CD4-positive, alpha-beta T cell treated with Interleukin-17A for 1 hour (primary cell): Measurements from ENCODE around the gene NRXN3.

Source experiments
- DNase-seq: peaks from one replicate; pipeline ENCODE4 v3.0.0-alpha.2; 2020

Gene NRXN3

DNA sequence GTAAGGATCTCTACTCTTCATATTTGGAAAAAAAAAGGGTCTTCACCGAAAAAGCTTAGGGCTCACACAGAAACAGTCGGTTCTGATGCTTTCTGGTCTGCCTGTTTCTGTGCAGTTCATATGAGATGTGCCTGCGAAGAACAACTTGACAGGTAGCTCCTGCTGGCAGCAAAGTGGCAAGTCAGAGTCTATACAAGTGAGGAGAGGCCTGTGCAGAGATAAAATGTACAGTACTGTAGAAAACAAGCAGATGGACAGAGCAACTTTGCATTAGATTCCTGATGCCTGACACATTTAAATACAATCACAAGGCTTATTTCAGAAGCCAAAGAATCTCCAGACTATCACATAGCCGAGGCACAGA lies 1105.1 kb downstream of the NRXN3 start:
- DNase-seq: no peak

DNA sequence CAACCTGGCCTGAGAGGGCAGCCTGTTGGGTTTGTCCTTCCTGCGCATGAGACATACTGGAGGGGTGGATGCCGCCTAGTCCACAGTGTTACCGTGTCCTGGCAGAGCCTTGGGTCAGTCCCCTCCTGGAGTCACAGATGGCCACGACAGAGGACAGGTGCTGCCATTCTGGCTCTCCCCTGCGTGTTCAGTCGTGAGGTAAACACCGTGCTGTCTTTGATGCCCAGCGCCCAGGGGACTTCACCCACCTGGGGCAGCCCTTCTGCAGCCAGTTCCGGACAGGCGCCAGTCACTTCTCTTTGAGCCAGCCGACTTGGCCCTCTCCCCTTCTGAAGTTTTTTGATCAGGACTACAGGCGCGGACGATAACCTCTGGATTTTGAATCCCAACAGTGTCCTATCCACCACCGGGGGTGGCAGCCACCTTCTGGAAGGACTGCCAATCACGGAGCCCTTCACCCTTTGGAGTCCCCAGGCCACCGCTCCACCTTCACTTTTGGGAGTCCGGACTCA lies 1108.2 kb downstream of the NRXN3 start:
- no peak for DNase-seq

DNA sequence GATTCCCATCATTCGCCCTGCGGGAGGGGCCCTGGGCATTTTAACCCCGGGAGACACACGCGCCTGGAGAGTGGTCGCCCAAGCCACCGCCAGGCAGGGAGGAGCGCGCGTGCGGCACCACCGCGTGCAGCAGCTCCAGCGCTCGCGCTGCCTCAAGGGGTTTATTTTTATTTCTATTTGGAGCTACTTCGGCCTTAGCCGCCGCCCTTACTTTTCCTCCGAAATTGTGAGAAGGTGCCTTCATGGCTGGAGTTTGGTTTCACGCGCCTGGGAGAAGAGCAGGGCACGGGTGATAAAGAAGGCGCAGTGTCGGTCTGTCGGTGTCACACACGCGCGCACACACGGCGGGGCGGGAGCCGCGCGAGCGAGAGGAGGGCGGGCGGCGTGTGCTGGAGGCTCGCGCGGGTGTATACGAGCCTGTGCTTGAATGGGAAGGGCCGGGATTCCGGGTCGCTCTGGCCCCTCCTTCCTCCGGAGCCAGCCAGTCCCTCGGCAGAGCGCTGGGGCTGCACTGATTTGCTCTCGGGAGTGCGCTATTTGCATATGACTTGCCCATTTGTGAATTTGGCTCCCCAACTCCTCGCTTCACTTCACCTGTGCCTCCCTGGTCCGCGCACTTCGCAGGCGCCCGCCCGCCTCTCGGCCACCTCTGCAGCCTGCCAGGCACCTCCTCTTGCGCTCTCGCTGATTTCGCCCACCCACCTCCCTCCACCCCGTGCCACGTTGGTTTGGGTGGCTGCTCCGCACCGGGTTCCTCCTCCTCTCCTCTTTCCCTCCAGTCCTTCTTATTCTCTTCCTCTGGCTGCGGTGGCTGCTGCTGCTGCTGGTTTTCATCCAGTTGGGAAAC lies 1108.8 kb downstream of the NRXN3 start:
- DNase-seq: no peak

DNA sequence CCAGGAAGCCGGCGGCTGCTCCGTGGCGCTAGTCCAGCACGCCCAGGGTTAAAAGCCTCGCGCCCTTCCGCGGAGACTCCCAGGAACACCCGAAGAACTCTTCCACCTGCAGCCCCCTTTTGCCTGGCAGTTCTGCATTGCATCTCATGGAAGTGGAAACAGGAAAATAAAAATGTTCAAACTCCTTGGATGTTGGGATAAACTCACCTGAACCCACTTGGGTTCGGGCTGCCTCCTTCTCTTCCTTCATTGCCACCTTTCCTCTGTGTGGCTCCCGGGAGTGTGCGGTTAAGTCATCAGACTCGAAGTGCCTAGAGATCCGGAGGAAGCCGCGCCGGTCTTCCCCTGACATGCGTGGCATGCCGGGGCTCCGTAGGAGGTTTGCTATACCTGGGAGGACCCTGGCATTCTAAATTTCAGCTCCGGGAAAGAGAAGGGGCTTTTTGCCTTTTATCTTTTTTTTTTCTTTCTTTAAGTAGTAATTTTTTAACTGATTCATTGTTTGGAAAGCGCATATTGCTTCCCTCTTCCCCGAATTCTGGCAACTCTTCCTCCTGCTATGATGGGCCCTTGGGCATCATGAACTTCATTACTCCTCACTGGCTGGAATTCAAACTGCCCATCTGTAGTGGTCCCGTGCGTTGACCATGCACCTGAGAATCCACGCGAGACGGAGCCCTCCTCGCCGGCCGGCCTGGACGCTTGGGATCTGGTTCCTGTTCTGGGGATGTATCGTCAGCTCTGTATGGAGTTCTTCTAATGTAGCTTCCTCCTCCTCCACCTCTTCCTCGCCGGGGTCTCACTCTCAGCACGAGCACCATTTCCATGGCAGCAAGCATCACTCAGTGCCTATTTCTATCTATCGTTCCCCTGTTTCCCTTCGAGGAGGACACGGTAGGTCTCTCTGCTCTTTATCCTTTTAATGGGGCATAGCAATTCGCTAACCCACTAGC lies 1109.7 kb downstream of the NRXN3 start:
- no peak for DNase-seq

DNA sequence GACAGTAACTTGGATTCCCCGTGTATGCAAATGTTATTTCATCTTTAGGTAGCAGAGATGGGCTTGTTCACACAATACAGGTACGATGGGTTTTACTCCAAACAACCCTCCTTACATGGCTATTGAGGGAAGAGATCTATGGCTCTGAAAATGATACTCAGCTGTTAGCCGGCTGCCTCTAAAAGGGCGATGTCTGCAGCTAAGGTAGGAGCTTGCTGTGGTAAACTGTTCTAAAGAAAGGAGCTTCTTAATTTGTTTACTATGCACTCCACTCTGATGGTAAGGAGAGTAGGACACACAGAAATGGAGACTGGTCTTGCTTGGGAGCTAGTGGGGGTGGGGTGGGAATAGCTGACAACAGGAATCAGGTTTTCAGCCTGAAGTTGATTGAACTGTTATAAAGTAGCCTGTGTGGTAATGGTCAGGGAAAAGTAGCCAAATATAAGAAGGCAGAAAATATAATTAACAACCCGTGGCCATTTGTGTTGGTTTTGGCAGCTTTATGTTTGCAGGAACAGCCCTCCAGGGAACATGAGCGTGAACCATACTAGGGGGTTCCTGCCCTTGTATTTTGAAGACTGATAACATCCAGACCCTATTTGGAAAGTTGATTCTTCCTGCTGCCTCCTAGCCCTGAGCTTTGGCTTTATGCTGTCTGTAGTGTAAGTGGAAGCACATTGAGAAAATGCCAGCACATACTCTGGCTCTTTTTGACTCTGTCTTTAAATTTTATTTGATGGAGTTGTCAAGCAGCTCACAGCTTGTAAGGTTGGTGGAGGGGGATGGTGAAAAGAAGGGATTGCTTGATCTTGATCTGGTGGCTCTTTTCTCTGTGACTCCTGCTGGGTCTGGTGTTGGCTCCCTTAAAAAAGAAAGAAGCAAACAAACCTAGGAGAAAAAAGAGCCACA lies 1111.3 kb downstream of the NRXN3 start:
- DNase-seq: no peak

DNA sequence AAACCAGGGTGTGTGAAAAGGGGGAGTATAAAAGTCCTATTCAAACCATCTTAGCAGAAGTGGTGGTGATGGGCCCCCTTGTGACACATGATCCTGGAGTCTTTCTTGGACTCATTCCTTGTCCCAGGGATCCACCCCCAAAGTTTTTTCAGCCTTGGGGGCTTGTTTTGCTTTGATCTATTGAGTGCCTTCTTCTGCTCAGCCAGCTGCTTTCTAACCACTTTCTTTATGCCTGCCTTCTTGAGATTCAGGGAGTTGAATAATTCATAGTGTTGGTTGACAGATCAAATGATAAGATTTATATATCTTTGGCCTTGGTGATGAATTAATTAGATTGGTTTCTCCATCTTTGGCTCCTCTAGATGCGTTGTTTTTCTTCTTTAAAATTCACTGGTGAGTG lies 1114.4 kb downstream of the NRXN3 start:
- no peak for DNase-seq

DNA sequence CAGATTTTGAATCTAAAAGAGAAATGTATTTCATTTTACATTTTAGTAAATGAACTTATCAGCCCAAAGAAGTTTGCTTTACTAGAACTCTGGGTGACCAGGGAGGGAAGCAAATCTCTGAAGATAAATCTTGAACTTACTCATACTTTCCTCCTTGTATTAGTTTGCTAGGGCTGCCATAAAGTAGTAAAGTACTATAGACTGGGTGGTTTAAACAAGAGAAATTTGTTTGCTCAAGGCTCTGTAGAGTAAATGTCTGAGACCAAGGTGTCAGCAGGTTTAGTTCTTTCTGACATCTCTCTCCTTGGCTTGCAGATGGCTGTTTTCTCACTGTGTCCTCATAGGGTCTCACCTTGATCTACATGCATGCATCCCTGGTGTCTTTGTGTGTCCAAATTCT lies 1115.1 kb downstream of the NRXN3 start:
- DNase-seq: no peak

DNA sequence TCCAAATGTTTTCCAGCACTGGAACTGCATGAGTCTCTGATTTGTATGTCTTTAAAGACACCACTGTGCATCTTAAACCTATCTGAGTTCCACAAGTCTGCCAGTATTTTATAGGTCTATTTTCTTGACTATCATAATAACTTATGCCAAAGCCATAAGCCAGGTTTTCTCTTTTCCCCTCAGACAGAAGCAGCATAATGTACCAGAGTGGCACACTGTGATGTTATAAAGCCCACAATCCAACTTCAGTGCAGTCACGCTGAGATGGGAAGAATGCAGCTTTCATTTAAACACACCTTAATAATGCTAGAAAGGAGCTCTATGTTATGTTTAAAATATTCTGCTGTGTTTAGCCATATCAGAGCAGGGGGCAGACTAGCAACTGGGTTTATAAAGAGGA lies 1117.8 kb downstream of the NRXN3 start:
- DNase-seq: no peak

DNA sequence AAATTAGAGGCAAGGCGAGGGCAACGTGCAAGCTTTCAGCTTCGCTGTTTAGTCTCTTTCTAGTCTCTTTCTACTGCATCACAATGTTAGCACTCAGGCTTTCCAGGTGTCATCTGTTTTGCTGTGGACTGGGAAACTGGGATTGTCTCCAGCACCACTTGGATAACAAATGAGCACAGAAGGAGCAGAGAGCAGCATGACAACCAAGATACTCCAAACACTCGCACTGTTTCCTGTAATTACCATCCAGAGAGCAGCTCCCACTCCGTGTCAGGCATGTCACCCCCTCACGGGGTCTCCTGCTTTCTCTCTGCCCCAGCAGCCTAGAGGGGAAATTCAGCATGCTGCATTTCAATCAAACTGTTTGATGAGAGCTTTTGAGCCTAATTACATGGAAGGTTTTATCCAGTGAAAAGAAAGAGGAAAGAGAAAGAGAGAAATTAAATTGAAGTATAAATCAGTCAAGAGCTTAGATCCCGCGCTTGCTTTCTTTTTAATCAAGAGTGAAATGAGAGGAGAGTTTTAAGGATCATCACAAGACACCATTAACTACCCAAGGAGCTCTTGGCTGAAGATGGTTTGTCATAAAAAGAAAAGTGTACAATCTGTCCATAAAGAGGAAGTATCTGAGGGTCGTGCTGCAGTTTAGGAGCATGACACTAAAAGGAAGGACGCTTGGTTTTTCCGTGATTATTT lies 1123.5 kb downstream of the NRXN3 start:
- DNase-seq: no peak

DNA sequence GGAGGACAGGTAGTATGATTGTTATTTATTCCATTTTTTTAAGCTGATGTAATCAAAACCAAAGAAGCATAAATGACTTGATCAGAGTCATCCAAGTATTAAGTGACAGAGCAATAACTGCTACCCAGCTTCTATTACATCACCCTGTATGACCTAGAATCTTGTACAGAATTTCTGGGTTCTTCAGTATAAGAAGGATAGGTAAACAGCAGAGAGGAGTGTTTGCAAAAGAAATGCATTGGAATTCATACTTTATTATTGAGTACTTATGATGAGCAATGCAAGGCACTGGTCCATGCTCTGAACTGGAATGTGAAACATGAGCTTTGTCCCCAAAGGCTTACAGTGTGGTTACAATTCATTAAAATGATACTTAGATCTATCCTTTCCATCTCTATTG lies 1124.3 kb downstream of the NRXN3 start:
- no peak for DNase-seq

DNA sequence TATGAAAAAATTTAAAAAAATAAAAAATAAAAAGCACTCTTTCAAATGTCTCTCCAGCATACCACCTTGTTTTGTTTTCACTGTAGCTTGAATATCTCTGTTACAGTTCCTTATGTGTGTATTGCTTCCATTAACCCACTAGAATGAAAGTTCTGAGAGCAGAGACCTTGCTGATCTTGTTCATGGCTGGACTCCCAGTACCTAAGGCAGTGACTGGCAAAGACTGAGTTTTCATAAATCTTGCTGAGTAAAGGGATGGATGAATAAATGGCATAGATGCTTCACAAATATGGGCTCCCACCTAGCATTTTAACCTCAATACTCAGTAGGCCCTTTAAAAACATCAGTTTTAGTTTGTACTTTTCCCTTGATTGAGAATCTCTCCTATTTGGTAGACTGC lies 1125.2 kb downstream of the NRXN3 start:
- no peak for DNase-seq

DNA sequence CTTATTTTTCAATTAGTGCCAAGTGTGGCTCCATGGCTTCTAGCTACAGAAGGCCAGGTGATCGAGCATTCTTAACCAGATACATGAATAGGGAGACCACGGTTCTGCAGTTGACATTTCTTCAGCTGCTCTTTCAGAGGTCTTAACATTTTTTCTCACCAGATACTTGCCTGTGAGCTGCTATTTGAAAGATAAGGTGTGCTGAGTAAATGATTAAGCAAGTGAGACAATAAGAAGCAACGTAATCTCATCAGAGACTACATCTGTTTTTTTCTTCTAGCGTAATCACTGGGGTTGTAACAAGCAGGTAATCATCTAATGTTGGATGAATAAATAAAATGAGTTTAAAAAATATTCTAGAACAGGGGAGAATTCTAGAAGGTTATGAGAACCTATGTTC lies 1128.2 kb downstream of the NRXN3 start:
- no peak for DNase-seq

DNA sequence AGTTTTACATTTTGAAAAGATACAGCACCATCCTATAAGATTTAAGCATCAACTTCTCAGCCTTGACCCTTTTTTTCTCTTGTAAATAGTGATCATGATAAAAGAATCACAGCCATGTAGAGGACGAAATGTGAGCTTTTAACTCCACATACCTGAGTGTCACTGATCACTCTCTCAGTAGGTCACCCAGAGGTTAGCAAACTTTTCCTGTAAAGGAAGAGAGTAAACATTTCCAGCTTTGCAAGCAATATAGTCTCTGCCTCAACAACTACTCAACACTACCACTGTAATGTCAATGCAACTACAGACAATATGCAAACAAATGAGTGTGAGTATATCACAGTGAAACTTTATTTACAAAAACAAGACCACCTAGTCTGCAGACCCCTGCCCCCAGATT lies 1129.0 kb downstream of the NRXN3 start:
- no peak for DNase-seq

DNA sequence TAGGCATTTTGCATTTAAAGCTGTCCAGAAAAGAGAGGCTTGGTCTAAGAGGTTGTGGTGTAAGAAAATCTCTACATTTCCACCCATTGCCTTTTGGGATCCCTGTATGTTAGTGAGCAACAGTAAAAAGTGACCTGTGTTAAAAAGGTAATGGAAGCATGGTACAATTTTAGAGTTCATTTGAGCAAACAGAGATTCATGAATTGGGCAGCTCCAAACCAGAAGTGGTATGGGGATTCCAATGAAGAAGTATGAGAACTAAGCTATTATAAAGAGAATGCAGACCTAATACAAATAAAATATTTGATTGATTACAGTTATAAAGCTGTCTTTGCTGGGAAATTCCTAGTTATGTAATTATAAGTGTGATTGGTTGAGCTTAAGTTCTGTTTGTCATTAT lies 1134.1 kb downstream of the NRXN3 start:
- no peak for DNase-seq

DNA sequence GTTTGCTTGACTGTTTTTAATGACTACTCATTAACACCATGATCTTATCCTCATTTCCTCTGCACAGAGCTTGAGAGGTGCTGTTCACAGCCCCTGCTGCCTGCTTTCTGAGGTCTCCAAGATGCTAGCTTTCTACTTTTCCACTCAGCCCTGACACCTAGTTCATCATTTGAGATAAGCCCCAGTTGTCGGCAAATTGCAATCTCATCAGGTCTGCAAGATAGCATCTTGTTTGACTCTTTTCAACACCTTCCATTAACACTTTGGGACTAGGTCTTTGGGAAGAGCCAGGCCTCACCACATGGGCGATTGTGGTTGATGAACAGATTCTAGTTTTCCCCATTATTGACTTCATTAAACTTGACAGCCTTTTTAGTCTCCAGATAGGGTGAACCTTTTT lies 1136.4 kb downstream of the NRXN3 start:
- DNase-seq: no peak

DNA sequence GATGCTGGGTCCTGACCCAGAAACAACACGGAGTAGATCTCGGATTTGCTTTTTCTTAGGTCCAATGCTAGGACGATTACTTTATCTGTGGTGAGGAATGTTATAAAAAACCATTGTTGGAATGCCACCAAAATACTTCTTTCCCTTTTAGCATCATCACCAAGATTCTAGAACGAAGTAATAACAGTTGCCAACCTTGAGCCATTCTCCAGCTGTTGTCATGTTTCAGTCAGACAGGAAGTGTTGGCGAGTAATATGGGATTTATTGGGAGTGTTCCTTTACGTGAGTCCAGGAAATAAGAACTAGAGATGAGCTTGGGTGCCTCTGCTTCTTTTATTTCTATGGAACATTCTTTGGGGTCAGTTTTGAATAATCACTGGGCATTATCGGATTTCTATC lies 1148.2 kb downstream of the NRXN3 start:
- DNase-seq: no peak

DNA sequence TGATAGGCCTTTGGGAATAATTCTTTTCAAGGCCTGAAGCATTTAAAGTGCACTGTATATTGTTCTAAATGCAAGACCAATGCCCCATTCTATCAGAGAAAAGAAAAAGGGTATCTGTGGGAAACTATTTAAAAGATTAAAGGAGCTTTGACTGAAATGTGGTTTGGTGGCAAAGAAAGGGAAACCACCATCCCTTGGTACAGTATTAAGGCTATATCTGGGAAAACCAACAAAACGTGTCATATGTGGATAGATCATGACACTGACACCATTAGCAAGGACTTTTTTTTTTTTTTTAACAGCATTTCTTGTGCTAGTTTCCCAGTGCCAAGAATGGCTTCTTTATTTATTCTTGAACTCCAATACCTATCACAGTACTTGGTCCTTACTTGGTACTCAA lies 1150.4 kb downstream of the NRXN3 start:
- DNase-seq: no peak

DNA sequence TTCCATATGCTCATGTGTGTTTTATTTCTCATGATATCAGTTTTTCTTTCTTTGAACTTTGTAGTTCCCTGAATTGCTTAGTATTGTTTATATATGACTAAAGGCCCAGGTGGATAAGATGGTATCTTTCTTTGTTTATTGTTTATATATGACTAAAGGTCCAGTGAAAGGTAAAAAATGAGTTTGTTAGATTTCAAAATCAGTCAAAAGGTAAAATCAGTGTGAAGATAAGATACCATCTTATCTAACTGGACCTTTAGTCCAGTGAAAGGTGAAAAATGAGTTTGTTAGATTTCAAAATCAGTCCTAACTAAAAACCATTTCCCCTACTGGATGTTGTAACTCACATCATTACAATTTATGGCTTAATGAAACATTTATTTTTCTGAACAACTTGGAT lies 1150.9 kb downstream of the NRXN3 start:
- no peak for DNase-seq

DNA sequence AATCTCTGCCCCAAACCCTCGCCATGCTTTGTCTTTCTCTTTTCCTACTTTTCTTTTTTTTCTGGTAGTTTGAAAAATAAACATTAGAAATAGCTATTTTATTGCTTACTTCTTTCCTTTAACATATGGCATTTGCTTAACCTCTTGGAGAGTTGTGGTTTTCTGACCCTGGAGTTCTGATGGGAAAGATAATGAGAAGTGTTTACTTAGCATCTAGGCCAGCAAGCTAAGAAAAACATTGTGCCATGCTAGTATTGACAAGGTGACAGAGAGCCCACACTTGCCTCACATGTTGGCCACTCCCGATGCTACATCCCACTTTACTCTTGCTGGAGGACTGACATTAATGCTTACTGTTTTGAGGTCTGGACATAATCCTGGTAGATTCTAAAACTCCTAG lies 1154.9 kb downstream of the NRXN3 start:
- DNase-seq: no peak

DNA sequence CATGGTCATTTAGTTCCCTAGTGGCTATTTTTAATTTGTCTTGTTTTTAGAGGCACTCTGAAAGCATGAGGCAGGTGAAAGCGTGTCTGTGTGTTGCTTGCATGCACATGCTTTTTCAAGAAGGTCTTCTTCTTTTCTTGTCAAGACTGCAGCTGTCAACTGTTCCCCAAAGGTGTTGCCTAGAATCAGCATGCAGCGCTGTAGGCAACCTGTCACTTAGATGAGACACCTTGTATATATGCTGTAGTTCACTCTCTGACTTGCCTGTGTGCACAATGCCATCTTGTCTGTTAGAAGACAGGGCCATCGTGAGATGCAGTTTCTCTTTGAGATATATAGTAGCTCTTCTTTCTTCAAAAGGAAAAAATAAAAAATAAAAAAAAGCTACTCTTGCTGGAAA lies 1155.4 kb downstream of the NRXN3 start:
- DNase-seq: no peak

DNA sequence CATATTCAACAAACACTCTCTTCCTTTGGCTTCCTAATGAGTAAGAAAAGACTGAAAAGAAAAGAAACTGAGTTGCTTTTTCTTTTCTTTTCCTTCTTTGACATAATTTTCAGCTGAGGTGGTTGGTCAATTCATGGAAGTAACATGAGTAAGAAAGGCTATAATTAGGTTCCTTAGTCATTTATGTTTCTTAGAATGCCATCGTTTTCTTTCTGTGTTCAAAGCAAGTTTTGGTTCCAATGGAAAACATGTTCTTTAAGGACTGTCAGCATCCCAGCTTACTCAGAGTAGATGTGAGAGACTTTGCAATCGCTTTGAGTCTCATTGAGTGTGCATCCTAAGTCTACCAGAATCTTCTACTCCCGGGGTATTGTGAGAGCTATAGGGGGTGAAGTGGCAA lies 1158.7 kb downstream of the NRXN3 start:
- DNase-seq: no peak

DNA sequence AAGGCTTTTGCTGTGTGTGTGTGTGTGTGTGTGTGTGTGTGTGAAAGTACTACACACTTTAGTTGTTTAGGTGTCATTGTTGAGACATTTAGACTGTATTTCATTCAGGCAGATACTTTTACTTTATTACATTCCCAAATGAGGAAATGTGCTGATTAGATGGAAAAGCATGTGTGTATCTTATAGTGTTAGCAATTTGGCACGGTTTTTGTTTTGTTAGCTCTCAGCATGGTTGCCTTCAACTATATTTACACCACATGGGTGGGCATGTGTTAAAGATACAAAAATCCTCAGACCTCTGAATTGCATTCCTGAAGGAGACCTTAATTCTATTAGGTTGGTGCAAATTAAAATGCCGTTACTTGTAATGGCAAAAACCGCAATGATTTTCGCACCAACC lies 1161.7 kb downstream of the NRXN3 start:
- DNase-seq: no peak
